ENCODE results near the gene UBE2QL1. TPM values are rescaled to one million over a fixed set of nuclear protein-coding genes. Genes with fewer than 3 reads are reported as not detected.
"Not testable (repeated sequence)": the region's sequence is repeated elsewhere in the genome, so short reads cannot be mapped to it uniquely, and the experiment has no call there.

Gene UBE2QL1
- total RNA-seq, 1 donor from 2014 or later: 5.6 TPM

GRCh38 chr5:6505783-6506557 is 57.3 kb downstream of the UBE2QL1 start:
- no peak overlapping the region for H3K4me3 Mint-ChIP-seq
- peaks cover 8% of the 10 kb centered on the region for H3K27me3 Mint-ChIP-seq
- peaks cover 4% of the 10 kb centered on the region for H3K9me3 Mint-ChIP-seq
- peak overlapping the region; percentile 37 for H3K27ac Mint-ChIP-seq
- no peak for DNase-seq (ENCODE audit: extremely low spot score, unreplicated experiment)
- H3K36me3 Mint-ChIP-seq: no peaks in the 10 kb centered on the region
- TF ChIP-seq, protein P1, sequence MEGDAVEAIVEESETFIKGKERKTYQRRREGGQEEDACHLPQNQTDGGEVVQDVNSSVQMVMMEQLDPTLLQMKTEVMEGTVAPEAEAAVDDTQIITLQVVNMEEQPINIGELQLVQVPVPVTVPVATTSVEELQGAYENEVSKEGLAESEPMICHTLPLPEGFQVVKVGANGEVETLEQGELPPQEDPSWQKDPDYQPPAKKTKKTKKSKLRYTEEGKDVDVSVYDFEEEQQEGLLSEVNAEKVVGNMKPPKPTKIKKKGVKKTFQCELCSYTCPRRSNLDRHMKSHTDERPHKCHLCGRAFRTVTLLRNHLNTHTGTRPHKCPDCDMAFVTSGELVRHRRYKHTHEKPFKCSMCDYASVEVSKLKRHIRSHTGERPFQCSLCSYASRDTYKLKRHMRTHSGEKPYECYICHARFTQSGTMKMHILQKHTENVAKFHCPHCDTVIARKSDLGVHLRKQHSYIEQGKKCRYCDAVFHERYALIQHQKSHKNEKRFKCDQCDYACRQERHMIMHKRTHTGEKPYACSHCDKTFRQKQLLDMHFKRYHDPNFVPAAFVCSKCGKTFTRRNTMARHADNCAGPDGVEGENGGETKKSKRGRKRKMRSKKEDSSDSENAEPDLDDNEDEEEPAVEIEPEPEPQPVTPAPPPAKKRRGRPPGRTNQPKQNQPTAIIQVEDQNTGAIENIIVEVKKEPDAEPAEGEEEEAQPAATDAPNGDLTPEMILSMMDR (conservative IDR thresholded peaks at IDR 0.05): no peak
- no peaks in the 10 kb centered on the region for H3K4me1 Mint-ChIP-seq (ENCODE audit: unreplicated experiment)

- H3K27ac Mint-ChIP-seq: no peak overlapping the region
- TF ChIP-seq, protein P1 (conservative IDR thresholded peaks at IDR 0.05): no peak
- H3K9me3 Mint-ChIP-seq: peaks cover 5% of the 10 kb centered on the region
- no peaks in the 10 kb centered on the region for H3K4me1 Mint-ChIP-seq (ENCODE audit: unreplicated experiment)
- peaks cover 5% of the 10 kb centered on the region for H3K27me3 Mint-ChIP-seq
- no peaks in the 10 kb centered on the region for H3K36me3 Mint-ChIP-seq
- DNase-seq (ENCODE audit: extremely low spot score, unreplicated experiment): no peak
- H3K4me3 Mint-ChIP-seq: no peak overlapping the region
These were observed 58.0 kb downstream of the UBE2QL1 start for GRCh38 chr5:6506611-6507010.

GRCh38 chr5:6508931-6509330 is 60.3 kb downstream of the UBE2QL1 start:
- Mint-ChIP-seq H3K9me3 (peaks cover 5% of the 10 kb centered on the region), H3K4me3 (no peak overlapping the region), H3K27ac (no peak overlapping the region), H3K27me3 (peaks cover 5% of the 10 kb centered on the region), H3K36me3 (no peaks in the 10 kb centered on the region), H3K4me1 (ENCODE audit: unreplicated experiment) (no peaks in the 10 kb centered on the region)
- DNase-seq (ENCODE audit: extremely low spot score, unreplicated experiment): no peak
- TF ChIP-seq, protein P1 (conservative IDR thresholded peaks at IDR 0.05): no peak

DNA sequence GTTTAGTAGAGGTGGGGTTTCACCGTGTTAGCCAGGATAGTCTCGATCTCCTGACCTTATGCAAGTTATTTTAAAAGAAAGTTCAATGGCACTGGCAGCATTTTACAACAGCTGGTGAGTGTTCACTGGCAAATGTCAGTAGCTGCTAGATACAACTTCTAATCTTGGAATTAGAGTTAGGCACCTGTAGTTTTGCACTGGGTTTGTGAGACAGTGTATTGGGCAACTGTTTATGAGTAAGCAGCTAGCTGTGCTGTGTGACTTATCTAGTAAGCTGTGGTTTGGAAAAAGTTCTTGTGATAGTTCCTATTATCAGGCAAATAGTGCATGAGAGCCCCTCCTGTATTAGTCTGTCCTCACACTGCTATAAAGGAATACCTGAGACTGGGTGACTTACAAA is 61.5 kb downstream of the UBE2QL1 start:
- H3K4me3 Mint-ChIP-seq: no peak overlapping the region
- TF ChIP-seq, protein P1 (conservative IDR thresholded peaks at IDR 0.05): no peak
- H3K27me3 Mint-ChIP-seq: peaks cover 5% of the 10 kb centered on the region
- peaks cover 5% of the 10 kb centered on the region for H3K9me3 Mint-ChIP-seq
- DNase-seq (ENCODE audit: extremely low spot score, unreplicated experiment): no peak
- H3K36me3 Mint-ChIP-seq: no peaks in the 10 kb centered on the region
- no peaks in the 10 kb centered on the region for H3K4me1 Mint-ChIP-seq (ENCODE audit: unreplicated experiment)
- H3K27ac Mint-ChIP-seq: no peak overlapping the region

- no peak for DNase-seq (ENCODE audit: extremely low spot score, unreplicated experiment)
- peaks cover 5% of the 10 kb centered on the region for H3K9me3 Mint-ChIP-seq
- TF ChIP-seq, protein P1 (conservative IDR thresholded peaks at IDR 0.05): no peak
- no peaks in the 10 kb centered on the region for H3K36me3 Mint-ChIP-seq
- H3K4me3 Mint-ChIP-seq: no peak overlapping the region
- peaks cover 3% of the 10 kb centered on the region for H3K27me3 Mint-ChIP-seq
- H3K4me1 Mint-ChIP-seq (ENCODE audit: unreplicated experiment): no peaks in the 10 kb centered on the region
- no peak overlapping the region for H3K27ac Mint-ChIP-seq
These were observed 62.3 kb downstream of the UBE2QL1 start for GRCh38 chr5:6510973-6511372.

- not testable (repeated sequence) for H3K9me3 Mint-ChIP-seq; DNase-seq (ENCODE audit: extremely low spot score, unreplicated experiment); H3K4me3 Mint-ChIP-seq; H3K4me1 Mint-ChIP-seq (ENCODE audit: unreplicated experiment); H3K27me3 Mint-ChIP-seq; H3K36me3 Mint-ChIP-seq
- peak overlapping the region; percentile 32 for H3K27ac Mint-ChIP-seq
These were observed 67.2 kb downstream of the UBE2QL1 start for GRCh38 chr5:6515812-6516211.

Data from type B pancreatic cell (in vitro differentiated cells).